ENCODE measurements around the gene HMGXB4. TPM values are rescaled to one million over a fixed set of nuclear protein-coding genes. Genes with fewer than 3 reads are reported as not detected.
"Not testable (repeated sequence)": the region's sequence is repeated elsewhere in the genome, so short reads cannot be mapped to it uniquely, and the experiment has no call there.

HMGXB4 gene
- total RNA-seq, 3 donors from 2014 or later: 18.1 to 21.7 (median 21.6) TPM

- DNase-seq: peak in 2 of 3 donors; percentile 21 to 27
- ATAC-seq: peak; percentile 53
- intact Hi-C loops (cut with DNase I, micrococcal nuclease): no loop called here
Measured at GRCh38 chr22:35230839-35231584, 26.3 kb upstream of the HMGXB4 start.

DNA sequence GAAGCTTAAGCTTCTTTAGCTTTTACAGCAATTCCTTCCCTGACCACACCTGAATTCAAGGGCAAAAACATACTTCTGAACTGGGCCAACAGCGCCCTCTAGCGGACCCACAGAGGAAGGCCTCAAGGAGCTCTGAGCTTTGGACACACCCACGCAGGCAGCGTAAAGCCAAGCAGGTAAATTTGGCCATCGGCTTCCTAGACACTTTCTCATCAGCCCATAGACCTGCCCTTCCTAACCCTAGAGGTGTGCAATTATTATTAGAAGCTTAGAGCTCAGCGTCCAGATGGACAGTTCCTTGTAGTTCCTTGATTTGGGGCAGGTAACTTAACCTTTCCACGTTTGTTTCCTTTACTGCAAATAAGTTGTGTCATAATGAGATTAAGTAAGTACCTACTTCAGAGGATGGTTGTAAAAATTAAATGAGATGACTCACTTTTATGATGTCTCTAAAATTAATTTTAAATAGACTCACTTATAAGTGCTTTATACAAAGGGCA is 25.7 kb upstream of the HMGXB4 start:
- intact Hi-C loops (cut with DNase I, micrococcal nuclease): no loop called here
- peak; percentile 97 for ATAC-seq
- no peak overlapping the region for H3K4me3 ChIP-seq
- peak; percentile 80 for TF ChIP-seq CTCF (IDR thresholded peaks at IDR 0.05)
- peaks cover 6% of the 10 kb centered on the region for H3K4me1 ChIP-seq (ENCODE audit: low read depth)
- peak; percentile 69 to 78 (median 70) for DNase-seq
- H3K9me3 ChIP-seq: no peaks in the 10 kb centered on the region
- H3K36me3 ChIP-seq (ENCODE audit: low read depth): no peaks in the 10 kb centered on the region

More at GRCh38 chr22:35230839-35231584, 26.3 kb upstream of the HMGXB4 start:
- Histone ChIP-seq H3K36me3 (ENCODE audit: low read depth) (no peaks in the 10 kb centered on the region), H3K9me3 (no peaks in the 10 kb centered on the region), H3K4me3 (no peak overlapping the region), H3K4me1 (ENCODE audit: low read depth) (peaks cover 6% of the 10 kb centered on the region)
- no peak for TF ChIP-seq CTCF (IDR thresholded peaks at IDR 0.05)

DNA sequence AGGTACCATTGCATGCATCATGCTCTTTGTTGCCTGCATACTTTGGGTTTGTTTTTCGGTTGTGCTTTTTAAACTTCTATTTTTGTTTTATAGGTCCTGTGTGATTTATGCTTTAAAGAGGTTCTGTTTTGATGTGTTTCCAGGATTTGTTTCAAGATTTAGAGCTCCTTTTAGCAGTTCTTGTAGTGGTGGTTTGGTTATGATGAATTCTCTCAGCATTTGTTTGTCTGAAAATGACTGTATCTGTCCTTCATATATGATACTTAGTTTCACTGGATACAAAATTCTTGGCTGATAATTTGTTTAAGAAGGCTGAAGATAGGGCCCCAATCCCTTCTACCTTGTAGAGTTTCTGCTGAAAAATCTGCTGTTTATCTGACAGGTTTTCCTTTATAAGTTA is 18.5 kb upstream of the HMGXB4 start:
- H3K4me3 ChIP-seq; ATAC-seq; H3K9me3 ChIP-seq; intact Hi-C loops (cut with DNase I, micrococcal nuclease); H3K36me3 ChIP-seq (ENCODE audit: low read depth); DNase-seq; H3K4me1 ChIP-seq (ENCODE audit: low read depth): not testable (repeated sequence)

DNA sequence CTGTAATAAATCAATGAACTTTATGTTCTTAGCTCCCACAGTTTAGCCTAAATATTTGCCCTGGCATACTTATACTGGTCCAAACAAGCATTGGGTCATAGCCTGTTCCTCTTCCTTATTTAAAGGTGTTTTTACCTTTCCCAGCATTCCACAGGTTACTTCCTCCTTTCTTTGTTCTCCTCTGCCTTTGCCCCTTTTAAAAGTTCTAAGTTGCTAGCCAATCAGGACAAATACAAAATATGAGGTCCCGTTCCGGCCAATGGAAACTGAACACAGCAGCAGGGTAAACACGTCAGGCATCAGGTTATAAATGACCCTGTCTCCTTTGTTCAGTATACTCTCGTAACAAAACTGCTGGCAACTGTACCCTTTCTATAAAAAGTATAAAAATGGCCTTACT is 12.8 kb upstream of the HMGXB4 start:
- H3K4me3 ChIP-seq; DNase-seq; H3K9me3 ChIP-seq; ATAC-seq; H3K36me3 ChIP-seq (ENCODE audit: low read depth); intact Hi-C loops (cut with DNase I, micrococcal nuclease); H3K4me1 ChIP-seq (ENCODE audit: low read depth): not testable (repeated sequence)

DNA sequence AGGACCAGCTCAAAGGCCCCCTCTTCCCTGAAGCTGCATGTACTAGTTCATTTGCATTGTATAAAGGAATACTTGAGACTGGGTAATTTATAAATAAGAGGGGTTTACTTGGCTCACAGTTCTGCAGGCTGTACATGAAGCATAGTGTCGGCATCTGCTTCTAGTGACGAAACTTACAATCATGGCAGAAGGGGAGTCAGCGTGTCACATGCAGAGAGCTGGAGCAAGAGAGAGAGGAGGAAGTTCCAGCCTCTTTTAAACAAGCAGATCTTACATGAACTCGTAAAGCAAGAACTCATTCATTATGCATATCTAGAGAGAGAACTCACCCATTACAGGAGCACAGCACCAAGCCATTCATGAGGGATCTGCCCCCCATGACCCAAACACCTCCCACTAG is 7.1 kb upstream of the HMGXB4 start:
- intact Hi-C loops (cut with DNase I, micrococcal nuclease): no loop called here
- no peak for TF ChIP-seq CTCF (IDR thresholded peaks at IDR 0.05)
- DNase-seq (no peak), ATAC-seq (no peak)
- Histone ChIP-seq H3K36me3 (ENCODE audit: low read depth) (no peaks in the 10 kb centered on the region), H3K9me3 (no peaks in the 10 kb centered on the region), H3K4me1 (ENCODE audit: low read depth) (no peaks in the 10 kb centered on the region), H3K4me3 (no peak overlapping the region)

GRCh38 chr22:35253946-35254345 is 3.3 kb upstream of the HMGXB4 start:
- no peaks in the 10 kb centered on the region for H3K36me3 ChIP-seq (ENCODE audit: low read depth)
- intact Hi-C loops (cut with DNase I, micrococcal nuclease): no loop called here

More at GRCh38 chr22:35253946-35254345, 3.3 kb upstream of the HMGXB4 start:
- ATAC-seq (no peak), DNase-seq (no peak)
- no peaks in the 10 kb centered on the region for H3K9me3 ChIP-seq
- peaks cover 7% of the 10 kb centered on the region for H3K4me1 ChIP-seq (ENCODE audit: low read depth)
- TF ChIP-seq CTCF (IDR thresholded peaks at IDR 0.05): no peak
- no peak overlapping the region for H3K4me3 ChIP-seq
